Keratinocyte (primary cell): ENCODE data around the gene NPR1. TPM values are rescaled to one million over a fixed set of nuclear protein-coding genes. Genes with fewer than 3 reads are reported as not detected.

Experiments
- DNase-seq: peaks from one replicate; pipeline ENCODE4 v3.0.0-alpha.2; 2011; ENCODE audit warnings: low read depth, missing footprints, low spot score
- FAIRE-seq: peaks from 2 replicates; lab custom pipeline; 2011; peaks lifted over from hg19 to GRCh38; lab: Jason Lieb, UNC
- H2AFZ ChIP-seq: 2 replicates; pipeline ENCODE4 v1.6.0; 2012; ENCODE audit warnings: low read length, control low read depth, inconsistent platforms; ENCODE audit not compliant: control insufficient read depth
- H3K27ac ChIP-seq: 2 replicates; pipeline ENCODE4 v1.5.1; 2011; ENCODE audit warnings: low read length; ENCODE audit not compliant: control insufficient read depth, insufficient read depth
- H3K27me3 ChIP-seq: 3 replicates; pipeline ENCODE4 v1.6.0; 2011; ENCODE audit warnings: low read length; ENCODE audit not compliant: control insufficient read depth, insufficient read depth; ENCODE audit errors: extremely low read depth
- H3K36me3 ChIP-seq, 2 experiments: 2 replicates in 1 of 2; 3 replicates in 1 of 2; pipeline ENCODE4 v1.5.1; 2011; ENCODE audit warnings: low read length in 2 of 2, mild to moderate bottlenecking in 1 of 2; ENCODE audit not compliant: control insufficient read depth in 2 of 2, insufficient read depth in 2 of 2; ENCODE audit errors: extremely low read depth in 1 of 2
- H3K4me1 ChIP-seq: 3 replicates; pipeline ENCODE4 v1.5.1; 2011; ENCODE audit warnings: low read length; ENCODE audit not compliant: control insufficient read depth, insufficient read depth; ENCODE audit errors: extremely low read depth
- H3K4me2 ChIP-seq: 3 replicates; pipeline ENCODE4 v1.6.0; 2011; ENCODE audit warnings: low read depth, low read length; ENCODE audit not compliant: control insufficient read depth, insufficient read depth; ENCODE audit errors: extremely low read depth
- H3K4me3 ChIP-seq, 3 experiments: fragments of 200-600 bp in 1 of 3; sonication (generic) in 1 of 3; 2 replicates in 2 of 3; 3 replicates in 1 of 3; pipeline ENCODE4 v1.5.1; 2011 to 2016; ENCODE audit warnings: low read length in 3 of 3, mild to moderate bottlenecking in 3 of 3, control low read depth in 2 of 3, inconsistent platforms in 1 of 3, low read depth in 1 of 3, mixed read lengths in 1 of 3, mixed run types in 1 of 3, moderate library complexity in 1 of 3; ENCODE audit not compliant: control insufficient read depth in 2 of 3, insufficient read depth in 2 of 3; ENCODE audit errors: extremely low read depth in 1 of 3
- H3K79me2 ChIP-seq: 2 replicates; pipeline ENCODE4 v1.6.0; 2012; ENCODE audit warnings: low read length; ENCODE audit not compliant: control insufficient read depth, insufficient read depth
- H3K9ac ChIP-seq: 3 replicates; pipeline ENCODE4 v1.6.0; 2011; ENCODE audit warnings: low read length; ENCODE audit not compliant: control insufficient read depth, insufficient read depth; ENCODE audit errors: extremely low read depth
- H3K9me1 ChIP-seq: 3 replicates; pipeline ENCODE4 v1.6.0; 2011; ENCODE audit warnings: low read length; ENCODE audit not compliant: control insufficient read depth, insufficient read depth; ENCODE audit errors: extremely low read depth
- H3K9me3 ChIP-seq: 2 replicates; pipeline ENCODE4 v1.5.1; 2012; ENCODE audit warnings: low read depth, low read length; ENCODE audit not compliant: control insufficient read depth
- H4K20me1 ChIP-seq: 3 replicates; pipeline ENCODE4 v1.6.0; 2011; ENCODE audit warnings: low read length; ENCODE audit not compliant: control insufficient read depth, insufficient read depth; ENCODE audit errors: extremely low read depth
- EZH2 ChIP-seq: IDR thresholded peaks from one replicate; pipeline ENCODE4 v1.6.1; 2012; ENCODE audit warnings: inconsistent platforms, mild to moderate bottlenecking, low read length, moderate library complexity
- dilution Hi-C: fragments of 300-500 bp; cut with MboI; formaldehyde crosslinking; loops from one replicate; pipeline ENCODE4 v1.7.0; 2020; ENCODE audit warnings: low sequenced_read_pairs; ENCODE audit not compliant: extremely low pct_ligation_motif_present
- polyA plus RNA-seq, 5 experiments: library from polyadenylated mRNA; depleted of rRNA in 3 of 5; stranded (reverse) in 3 of 5; stranded (forward) in 1 of 5; unstranded in 1 of 5; fragments of >200 nt; gene quantifications; 1 replicate in 1 of 5; 2 replicates in 3 of 5; 3 replicates in 1 of 5; pipeline versions ENCODE4 v1.2.1 to v1.2.3, GENCODE V29; 2011 to 2012; ENCODE audit warnings: missing spikeins in 2 of 5, low read depth in 1 of 5, low replicate concordance in 1 of 5
- TF ChIP-seq, protein P1 (sequence below), 3 experiments: IDR thresholded peaks in 1 of 3; conservative IDR thresholded peaks in 1 of 3; optimal IDR thresholded peaks in 1 of 3; 2 replicates in 2 of 3; 3 replicates in 1 of 3; pipeline versions ENCODE3 to v1.5.1; 2011; ENCODE audit warnings: low read length in 3 of 3, mild to moderate bottlenecking in 3 of 3, moderate library complexity in 2 of 3, control low read depth in 1 of 3, inconsistent platforms in 1 of 3; ENCODE audit not compliant: insufficient read depth in 2 of 3; ENCODE audit errors: extremely low read depth in 1 of 3

NPR1 gene
- polyA plus RNA-seq, 1 donor (not counting 4 experiments of a cell fraction or from before 2014, with no cell fraction given): not detected

DNA sequence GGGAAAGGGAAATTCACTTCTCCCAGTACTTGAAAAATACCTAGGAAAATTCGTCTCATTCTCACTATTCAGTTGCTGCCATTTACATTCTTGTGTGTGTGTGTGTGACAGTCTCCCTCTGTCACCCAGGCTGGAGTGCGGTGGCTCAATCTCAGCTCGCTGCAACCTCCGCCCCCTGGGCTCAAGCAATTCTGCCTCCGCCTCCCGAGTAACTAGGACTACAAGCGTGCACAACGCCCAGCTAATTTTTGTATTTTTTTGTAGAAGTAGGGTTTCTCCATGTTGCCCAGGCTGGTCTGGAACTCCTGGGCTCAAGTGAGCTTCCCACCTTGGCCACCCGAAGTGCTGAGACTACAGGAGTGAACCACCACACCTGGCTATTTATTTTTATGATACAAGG is 18.8 kb upstream of the NPR1 start:
- Histone ChIP-seq H2AFZ (no peak overlapping the region), H3K27me3 (no peaks in the 10 kb centered on the region), H3K9ac (peak overlapping the region; percentile 86), H3K9me3 (no peaks in the 10 kb centered on the region), H3K4me2 (peak overlapping the region; percentile 91), H3K9me1 (no peaks in the 10 kb centered on the region), H3K4me1 (peaks cover 4% of the 10 kb centered on the region), H4K20me1 (no peaks in the 10 kb centered on the region), H3K27ac (no peak overlapping the region), H3K79me2 (peaks cover 13% of the 10 kb centered on the region), H3K4me3 (peak overlapping the region in 2 of 3 experiments; percentile 94 to 97), H3K36me3 (peaks cover 18 to 28% of the 10 kb centered on the region in 2 experiments)
- FAIRE-seq: no peak
- TF ChIP-seq EZH2: no peak
- TF ChIP-seq, protein P1, sequence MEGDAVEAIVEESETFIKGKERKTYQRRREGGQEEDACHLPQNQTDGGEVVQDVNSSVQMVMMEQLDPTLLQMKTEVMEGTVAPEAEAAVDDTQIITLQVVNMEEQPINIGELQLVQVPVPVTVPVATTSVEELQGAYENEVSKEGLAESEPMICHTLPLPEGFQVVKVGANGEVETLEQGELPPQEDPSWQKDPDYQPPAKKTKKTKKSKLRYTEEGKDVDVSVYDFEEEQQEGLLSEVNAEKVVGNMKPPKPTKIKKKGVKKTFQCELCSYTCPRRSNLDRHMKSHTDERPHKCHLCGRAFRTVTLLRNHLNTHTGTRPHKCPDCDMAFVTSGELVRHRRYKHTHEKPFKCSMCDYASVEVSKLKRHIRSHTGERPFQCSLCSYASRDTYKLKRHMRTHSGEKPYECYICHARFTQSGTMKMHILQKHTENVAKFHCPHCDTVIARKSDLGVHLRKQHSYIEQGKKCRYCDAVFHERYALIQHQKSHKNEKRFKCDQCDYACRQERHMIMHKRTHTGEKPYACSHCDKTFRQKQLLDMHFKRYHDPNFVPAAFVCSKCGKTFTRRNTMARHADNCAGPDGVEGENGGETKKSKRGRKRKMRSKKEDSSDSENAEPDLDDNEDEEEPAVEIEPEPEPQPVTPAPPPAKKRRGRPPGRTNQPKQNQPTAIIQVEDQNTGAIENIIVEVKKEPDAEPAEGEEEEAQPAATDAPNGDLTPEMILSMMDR (optimal IDR thresholded peaks at IDR 0.05 in 1 of 3, IDR thresholded peaks at IDR 0.05 in 1 of 3, conservative IDR thresholded peaks at IDR 0.05 in 1 of 3; ENCODE audit: extremely low read depth in 1 of 3, insufficient read depth in 2 of 3, low read length in 3 of 3): no peak
- dilution Hi-C loops: no loop called here
- DNase-seq: no peak

DNA sequence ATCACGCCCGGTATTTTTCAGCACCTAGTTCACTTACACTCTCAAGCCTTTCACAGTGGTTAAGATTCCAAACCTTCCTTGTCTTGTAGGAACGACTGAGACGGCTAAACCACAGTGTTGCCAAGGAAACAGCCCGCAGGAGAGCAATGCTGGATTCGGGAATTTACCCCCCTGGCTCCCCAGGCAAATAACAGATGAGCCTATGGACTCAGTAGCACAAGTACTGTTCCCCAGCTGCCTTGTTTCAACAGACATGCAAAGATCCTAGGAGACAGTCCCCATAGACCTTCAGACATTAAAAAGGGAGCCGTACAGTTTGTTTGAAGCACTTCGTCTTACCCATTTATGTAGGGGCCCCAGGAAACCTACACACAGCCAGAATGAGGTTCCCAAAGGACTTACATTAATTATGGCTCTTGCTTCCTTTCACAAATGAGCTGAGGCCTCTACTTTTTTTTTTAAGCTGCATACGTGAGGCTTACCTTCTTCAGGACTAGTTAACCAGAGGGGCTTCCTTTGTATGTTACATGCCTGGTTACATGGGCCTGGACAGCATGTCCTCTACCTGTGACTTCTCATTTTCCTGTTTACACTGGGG is 17.3 kb upstream of the NPR1 start:
- H3K4me1 ChIP-seq: peaks cover 4% of the 10 kb centered on the region
- no peaks in the 10 kb centered on the region for H3K9me3 ChIP-seq
- FAIRE-seq (no peak), DNase-seq (no peak)
- TF ChIP-seq, protein P1 (optimal IDR thresholded peaks at IDR 0.05 in 1 of 3, IDR thresholded peaks at IDR 0.05 in 1 of 3, conservative IDR thresholded peaks at IDR 0.05 in 1 of 3; ENCODE audit: extremely low read depth in 1 of 3, insufficient read depth in 2 of 3, low read length in 3 of 3): no peak
- TF ChIP-seq EZH2: no peak
- H3K9me1 ChIP-seq: no peaks in the 10 kb centered on the region
- no peaks in the 10 kb centered on the region for H3K27me3 ChIP-seq
- no peak overlapping the region for H2AFZ ChIP-seq
- H4K20me1 ChIP-seq: no peaks in the 10 kb centered on the region
- dilution Hi-C loops: no loop called here
- H3K4me2 ChIP-seq: no peak overlapping the region
- H3K27ac ChIP-seq: no peak overlapping the region
- no peak overlapping the region for H3K4me3 ChIP-seq
- H3K36me3 ChIP-seq: peaks cover 29 to 33% of the 10 kb centered on the region in 2 experiments
- peaks cover 13% of the 10 kb centered on the region for H3K79me2 ChIP-seq
- no peak overlapping the region for H3K9ac ChIP-seq
